ENCODE data around the gene NUTM1.

- TF ChIP-seq, protein P1, sequence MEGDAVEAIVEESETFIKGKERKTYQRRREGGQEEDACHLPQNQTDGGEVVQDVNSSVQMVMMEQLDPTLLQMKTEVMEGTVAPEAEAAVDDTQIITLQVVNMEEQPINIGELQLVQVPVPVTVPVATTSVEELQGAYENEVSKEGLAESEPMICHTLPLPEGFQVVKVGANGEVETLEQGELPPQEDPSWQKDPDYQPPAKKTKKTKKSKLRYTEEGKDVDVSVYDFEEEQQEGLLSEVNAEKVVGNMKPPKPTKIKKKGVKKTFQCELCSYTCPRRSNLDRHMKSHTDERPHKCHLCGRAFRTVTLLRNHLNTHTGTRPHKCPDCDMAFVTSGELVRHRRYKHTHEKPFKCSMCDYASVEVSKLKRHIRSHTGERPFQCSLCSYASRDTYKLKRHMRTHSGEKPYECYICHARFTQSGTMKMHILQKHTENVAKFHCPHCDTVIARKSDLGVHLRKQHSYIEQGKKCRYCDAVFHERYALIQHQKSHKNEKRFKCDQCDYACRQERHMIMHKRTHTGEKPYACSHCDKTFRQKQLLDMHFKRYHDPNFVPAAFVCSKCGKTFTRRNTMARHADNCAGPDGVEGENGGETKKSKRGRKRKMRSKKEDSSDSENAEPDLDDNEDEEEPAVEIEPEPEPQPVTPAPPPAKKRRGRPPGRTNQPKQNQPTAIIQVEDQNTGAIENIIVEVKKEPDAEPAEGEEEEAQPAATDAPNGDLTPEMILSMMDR (IDR thresholded peaks at IDR 0.05) = no peak
- TF ChIP-seq EZH2phosphoT487 (IDR thresholded peaks at IDR 0.05; ENCODE audit: borderline replicate concordance, low read depth) (no peak), GABPA (IDR thresholded peaks at IDR 0.05; ENCODE audit: low read depth) (no peak), USF1 (IDR thresholded peaks at IDR 0.05; ENCODE audit: borderline replicate concordance, low read depth) (no peak), TAF1 (IDR thresholded peaks at IDR 0.05; ENCODE audit: borderline replicate concordance, low read depth, low read length) (no peak), RXRA (IDR thresholded peaks at IDR 0.05; ENCODE audit: borderline replicate concordance, low read depth) (no peak), RAD21 (IDR thresholded peaks at IDR 0.05; ENCODE audit: low read length) (no peak), GATA2 (CRISPR knock-in tag; IDR thresholded peaks at IDR 0.05) (no peak)
Measured at GRCh38 chr15:34336231-34336990, 6.7 kb upstream of the NUTM1 start.

All from SK-N-SH (cell line).